Astrocyte (in vitro differentiated cells and primary cell): ENCODE data around the gene SEMG2. TPM values are rescaled to one million over a fixed set of nuclear protein-coding genes. Genes with fewer than 3 reads are reported as not detected.

ENCODE experiments used
- DNase-seq: peaks from one replicate; pipeline ENCODE4 v3.0.0-alpha.2; 2010; ENCODE audit warnings: low read depth
- FAIRE-seq: peaks from 2 replicates; lab custom pipeline; 2011; peaks lifted over from hg19 to GRCh38; lab: Jason Lieb, UNC
- H2AFZ ChIP-seq: 2 replicates; pipeline ENCODE4 v1.6.0; 2012; ENCODE audit warnings: low read depth, low read length, inconsistent platforms
- H3K27ac ChIP-seq: 2 replicates; pipeline ENCODE4 v1.5.1; 2011; ENCODE audit warnings: low read depth, low read length, inconsistent platforms
- H3K27me3 ChIP-seq: 2 replicates; pipeline ENCODE4 v1.6.0; 2011; ENCODE audit warnings: low read length, inconsistent platforms; ENCODE audit not compliant: insufficient read depth
- H3K36me3 ChIP-seq: 2 replicates; pipeline ENCODE4 v1.5.1; 2011; ENCODE audit warnings: low read length, inconsistent platforms; ENCODE audit not compliant: insufficient read depth
- H3K4me1 ChIP-seq: 2 replicates; pipeline ENCODE4 v1.5.1; 2011; ENCODE audit warnings: low read length, inconsistent platforms; ENCODE audit not compliant: insufficient read depth
- H3K4me2 ChIP-seq: 2 replicates; pipeline ENCODE4 v1.6.0; 2012; ENCODE audit warnings: low read length, inconsistent platforms
- H3K4me3 ChIP-seq: 2 replicates; pipeline ENCODE4 v1.5.1; 2011; ENCODE audit warnings: low read depth, mild to moderate bottlenecking, low read length, inconsistent platforms; ENCODE audit not compliant: insufficient read depth
- H3K79me2 ChIP-seq: 2 replicates; pipeline ENCODE4 v1.6.0; 2012; ENCODE audit warnings: mild to moderate bottlenecking, low read length, inconsistent platforms; ENCODE audit not compliant: insufficient read depth
- H3K9ac ChIP-seq: 2 replicates; pipeline ENCODE4 v1.6.0; 2012; ENCODE audit warnings: mild to moderate bottlenecking, low read length, inconsistent platforms
- H3K9me3 ChIP-seq: 2 replicates; pipeline ENCODE4 v1.5.1; 2012; ENCODE audit warnings: low read depth, mild to moderate bottlenecking, low read length, inconsistent platforms; ENCODE audit not compliant: insufficient read depth
- H4K20me1 ChIP-seq: 2 replicates; pipeline ENCODE4 v1.6.0; 2012; ENCODE audit warnings: low read length, inconsistent platforms; ENCODE audit not compliant: insufficient read depth
- H3K27ac Mint-ChIP-seq: one replicate; pipeline ENCODE4 v1.8.0; 2021; ENCODE audit warnings: mild to moderate bottlenecking, mixed read lengths; ENCODE audit not compliant: unreplicated experiment
- H3K27me3 Mint-ChIP-seq: one replicate; pipeline ENCODE4 v1.8.0; 2021; ENCODE audit warnings: low read depth, mixed read lengths; ENCODE audit not compliant: unreplicated experiment
- H3K36me3 Mint-ChIP-seq: one replicate; pipeline ENCODE4 v1.8.0; 2021; ENCODE audit warnings: low read depth, mixed read lengths; ENCODE audit not compliant: unreplicated experiment
- H3K4me1 Mint-ChIP-seq: one replicate; pipeline ENCODE4 v1.8.0; 2021; ENCODE audit warnings: low read depth, mixed read lengths; ENCODE audit not compliant: unreplicated experiment
- H3K4me3 Mint-ChIP-seq: one replicate; pipeline ENCODE4 v1.8.0; 2021; ENCODE audit warnings: mild to moderate bottlenecking, moderate library complexity, mixed read lengths; ENCODE audit not compliant: unreplicated experiment
- H3K9me3 Mint-ChIP-seq: one replicate; pipeline ENCODE4 v1.8.0; 2021; ENCODE audit warnings: mild to moderate bottlenecking, mixed read lengths; ENCODE audit not compliant: unreplicated experiment
- EZH2 ChIP-seq: IDR thresholded peaks from 2 replicates; pipeline ENCODE4 v1.6.1; 2012; ENCODE audit warnings: mild to moderate bottlenecking, low read length, inconsistent platforms; ENCODE audit not compliant: insufficient read depth
- total RNA-seq: library from RNA; stranded (reverse); gene quantifications from 2 replicates; pipeline ENCODE4 v1.2.1, GENCODE V29; 2021
- TF ChIP-seq, protein P1 (sequence below): IDR thresholded peaks from 2 replicates; pipeline ENCODE4 v1.5.1; 2011; ENCODE audit warnings: low read depth, mild to moderate bottlenecking, inconsistent platforms, low read length, moderate library complexity; ENCODE audit not compliant: insufficient read depth

Gene SEMG2
- total RNA-seq, 1 donor from 2014 or later: not detected

DNA sequence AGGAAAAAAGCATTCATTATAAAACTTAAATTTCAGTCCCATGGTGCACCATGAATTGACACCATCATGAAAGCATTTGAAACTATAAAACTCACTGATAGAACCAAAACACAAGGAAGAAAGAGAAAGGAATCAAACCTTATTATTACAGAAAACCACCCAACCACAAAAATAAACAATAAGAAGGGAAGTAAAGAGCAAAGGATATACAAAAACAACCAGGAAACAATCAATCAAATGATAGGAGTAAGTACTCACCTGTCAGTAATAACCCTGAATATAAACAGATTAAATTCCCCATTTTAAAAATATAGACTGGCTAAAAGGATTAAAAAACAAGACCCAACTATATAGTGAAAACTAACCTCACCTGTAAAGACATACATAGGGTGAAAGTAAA is 27.4 kb downstream of the SEMG2 start:
- Histone ChIP-seq H3K4me3 (no peak overlapping the region), H3K4me1 (no peaks in the 10 kb centered on the region), H3K4me2 (no peak overlapping the region), H4K20me1 (no peaks in the 10 kb centered on the region), H2AFZ (no peak overlapping the region), H3K9ac (no peak overlapping the region), H3K27ac (no peak overlapping the region), H3K79me2 (no peaks in the 10 kb centered on the region), H3K9me3 (no peaks in the 10 kb centered on the region), H3K36me3 (no peaks in the 10 kb centered on the region), H3K27me3 (peaks cover 10% of the 10 kb centered on the region)
- H3K9me3 Mint-ChIP-seq: no peaks in the 10 kb centered on the region
- H3K27ac Mint-ChIP-seq: no peak overlapping the region
- no peaks in the 10 kb centered on the region for H3K36me3 Mint-ChIP-seq
- FAIRE-seq (no peak), DNase-seq (no peak)
- no peak overlapping the region for H3K4me3 Mint-ChIP-seq
- H3K27me3 Mint-ChIP-seq: peaks cover 16% of the 10 kb centered on the region
- TF ChIP-seq, protein P1, sequence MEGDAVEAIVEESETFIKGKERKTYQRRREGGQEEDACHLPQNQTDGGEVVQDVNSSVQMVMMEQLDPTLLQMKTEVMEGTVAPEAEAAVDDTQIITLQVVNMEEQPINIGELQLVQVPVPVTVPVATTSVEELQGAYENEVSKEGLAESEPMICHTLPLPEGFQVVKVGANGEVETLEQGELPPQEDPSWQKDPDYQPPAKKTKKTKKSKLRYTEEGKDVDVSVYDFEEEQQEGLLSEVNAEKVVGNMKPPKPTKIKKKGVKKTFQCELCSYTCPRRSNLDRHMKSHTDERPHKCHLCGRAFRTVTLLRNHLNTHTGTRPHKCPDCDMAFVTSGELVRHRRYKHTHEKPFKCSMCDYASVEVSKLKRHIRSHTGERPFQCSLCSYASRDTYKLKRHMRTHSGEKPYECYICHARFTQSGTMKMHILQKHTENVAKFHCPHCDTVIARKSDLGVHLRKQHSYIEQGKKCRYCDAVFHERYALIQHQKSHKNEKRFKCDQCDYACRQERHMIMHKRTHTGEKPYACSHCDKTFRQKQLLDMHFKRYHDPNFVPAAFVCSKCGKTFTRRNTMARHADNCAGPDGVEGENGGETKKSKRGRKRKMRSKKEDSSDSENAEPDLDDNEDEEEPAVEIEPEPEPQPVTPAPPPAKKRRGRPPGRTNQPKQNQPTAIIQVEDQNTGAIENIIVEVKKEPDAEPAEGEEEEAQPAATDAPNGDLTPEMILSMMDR: no peak
- no peak for TF ChIP-seq EZH2
- H3K4me1 Mint-ChIP-seq: no peaks in the 10 kb centered on the region

DNA sequence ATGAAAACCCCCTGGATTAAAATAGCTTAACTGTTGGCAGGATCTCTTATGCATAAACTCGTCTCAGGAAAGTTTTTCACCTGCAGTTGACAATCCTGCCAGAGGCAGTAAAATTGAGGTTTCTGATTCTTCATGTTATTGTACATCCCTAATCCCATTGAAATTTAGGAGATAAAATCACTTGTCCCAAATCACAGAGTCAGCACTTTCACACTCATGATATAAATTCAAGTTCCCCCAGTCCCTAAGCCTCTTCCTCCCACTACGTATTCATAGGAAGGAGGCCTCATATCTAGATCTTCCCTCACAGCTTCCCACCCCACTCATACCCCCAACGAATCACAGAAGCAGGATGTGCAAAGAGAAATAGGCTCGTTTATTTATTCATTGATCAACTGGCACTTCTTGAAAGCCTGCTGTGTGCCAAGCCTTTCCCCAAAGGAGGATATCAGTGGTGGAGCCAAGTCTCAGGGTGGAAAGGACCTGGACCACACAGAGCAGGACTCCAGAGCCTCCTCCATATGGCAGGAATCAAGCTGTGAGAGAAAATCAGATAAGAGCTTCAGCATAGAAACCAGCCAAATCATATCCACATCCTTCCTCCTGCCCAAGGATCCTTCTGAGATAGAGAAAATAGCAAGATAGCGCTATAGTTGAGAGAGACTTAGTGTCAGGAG is 30.8 kb downstream of the SEMG2 start:
- no peaks in the 10 kb centered on the region for H3K36me3 Mint-ChIP-seq
- Histone ChIP-seq H2AFZ (no peak overlapping the region), H3K4me3 (no peak overlapping the region), H4K20me1 (no peaks in the 10 kb centered on the region), H3K9me3 (no peaks in the 10 kb centered on the region), H3K27ac (no peak overlapping the region), H3K79me2 (no peaks in the 10 kb centered on the region), H3K4me2 (no peak overlapping the region), H3K36me3 (no peaks in the 10 kb centered on the region), H3K9ac (no peak overlapping the region), H3K27me3 (peaks cover 2% of the 10 kb centered on the region), H3K4me1 (no peaks in the 10 kb centered on the region)
- H3K4me1 Mint-ChIP-seq: no peaks in the 10 kb centered on the region
- DNase-seq: no peak
- H3K27ac Mint-ChIP-seq: no peak overlapping the region
- H3K27me3 Mint-ChIP-seq: peaks cover 16% of the 10 kb centered on the region
- H3K4me3 Mint-ChIP-seq: no peak overlapping the region
- no peak for FAIRE-seq
- no peak for TF ChIP-seq EZH2
- TF ChIP-seq, protein P1: no peak
- no peaks in the 10 kb centered on the region for H3K9me3 Mint-ChIP-seq

GRCh38 chr20:45253261-45253660 is 32.1 kb downstream of the SEMG2 start:
- H3K4me1 Mint-ChIP-seq: no peaks in the 10 kb centered on the region
- Histone ChIP-seq H2AFZ (no peak overlapping the region), H3K4me2 (no peak overlapping the region), H3K9ac (no peak overlapping the region), H3K27ac (no peak overlapping the region), H3K79me2 (no peaks in the 10 kb centered on the region), H3K27me3 (peaks cover 2% of the 10 kb centered on the region), H3K9me3 (no peaks in the 10 kb centered on the region), H3K36me3 (no peaks in the 10 kb centered on the region), H3K4me3 (no peak overlapping the region), H4K20me1 (no peaks in the 10 kb centered on the region), H3K4me1 (no peaks in the 10 kb centered on the region)
- no peaks in the 10 kb centered on the region for H3K36me3 Mint-ChIP-seq
- no peak for TF ChIP-seq EZH2
- TF ChIP-seq, protein P1: no peak
- no peaks in the 10 kb centered on the region for H3K9me3 Mint-ChIP-seq
- H3K27me3 Mint-ChIP-seq: peaks cover 15% of the 10 kb centered on the region
- no peak overlapping the region for H3K27ac Mint-ChIP-seq
- H3K4me3 Mint-ChIP-seq: no peak overlapping the region
- DNase-seq (no peak), FAIRE-seq (no peak)
